Breast epithelium (tissue), 4 donors: ENCODE results near the gene NDC80. TPM values are rescaled to one million over a fixed set of nuclear protein-coding genes. Genes with fewer than 3 reads are reported as not detected.
"Not testable (repeated sequence)": the region's sequence is repeated elsewhere in the genome, so short reads cannot be mapped to it uniquely, and the experiment has no call there.

ENCODE experiments used
- DNase-seq, 2 donors: peaks; one replicate each; pipeline ENCODE4 v3.0.0-alpha.2; 2019; ENCODE audit warnings: low spot score in 2 of 2
- H3K27ac ChIP-seq, 2 donors: fragments of 200-600 bp; sonication (generic) in 1 of 2; one replicate each; pipeline ENCODE4 v1.5.1; 2016 to 2019; ENCODE audit warnings: mild to moderate bottlenecking in 1 of 2
- H3K27me3 ChIP-seq, 2 donors: fragments of 200-600 bp; sonication (generic) in 1 of 2; one replicate each; pipeline versions ENCODE4 v1.5.1 to v1.6.0; 2017 to 2019; ENCODE audit warnings: control low read depth in 1 of 2, mild to moderate bottlenecking in 1 of 2
- H3K36me3 ChIP-seq: fragments of 200-600 bp; one replicate; pipeline ENCODE4 v1.5.1; 2019
- H3K4me1 ChIP-seq, 2 donors: fragments of 200-600 bp; sonication (generic); one replicate each; pipeline ENCODE4 v1.5.1; 2016 to 2019; ENCODE audit warnings: control low read depth in 1 of 2
- H3K4me3 ChIP-seq, 3 donors: fragments of 200-600 bp; sonication (generic); 1 replicate in 2 of 3; 2 replicates in 1 of 3; pipeline ENCODE4 v1.5.1; 2016 to 2019; ENCODE audit warnings: mild to moderate bottlenecking in 3 of 3, moderate library complexity in 2 of 3
- H3K9me3 ChIP-seq, 2 donors: fragments of 200-600 bp; sonication (generic) in 1 of 2; one replicate each; pipeline ENCODE4 v1.5.1; 2016 to 2019; ENCODE audit warnings: control low read depth in 1 of 2
- POLR2A ChIP-seq: fragments of 450-650 bp; IDR thresholded peaks from one replicate; pipeline ENCODE4 v1.6.1; 2016; ENCODE audit warnings: antibody characterized with exemption, mild to moderate bottlenecking, moderate library complexity
- POLR2AphosphoS5 ChIP-seq, 3 donors: sonication (generic); formaldehyde crosslinking; IDR thresholded peaks; one replicate each; pipeline ENCODE4 v1.6.1; 2017; ENCODE audit warnings: antibody characterized with exemption in 3 of 3
- intact Hi-C: fragments of 100-400 bp; cut with DNase I; formaldehyde crosslinking; loops from one replicate; pipeline ENCODE4 v1.15.1; 2023; ENCODE audit warnings: low total_unique reads
- total RNA-seq, 3 donors: library from RNA; depleted of rRNA; stranded (reverse); fragments of >200 nt; gene quantifications; one replicate each; pipeline ENCODE4 v1.1.0, GENCODE V29; 2016
- TF ChIP-seq, protein P1 (sequence below), 3 donors: fragments of 450-650 bp; IDR thresholded peaks; one replicate each; pipeline ENCODE4 v1.5.1; 2016 to 2017; ENCODE audit warnings: antibody characterized with exemption in 3 of 3, mild to moderate bottlenecking in 3 of 3, moderate library complexity in 3 of 3

NDC80 gene
- total RNA-seq, 3 donors from 2014 or later: 0.44 to 0.98 (median 0.96) TPM

DNA sequence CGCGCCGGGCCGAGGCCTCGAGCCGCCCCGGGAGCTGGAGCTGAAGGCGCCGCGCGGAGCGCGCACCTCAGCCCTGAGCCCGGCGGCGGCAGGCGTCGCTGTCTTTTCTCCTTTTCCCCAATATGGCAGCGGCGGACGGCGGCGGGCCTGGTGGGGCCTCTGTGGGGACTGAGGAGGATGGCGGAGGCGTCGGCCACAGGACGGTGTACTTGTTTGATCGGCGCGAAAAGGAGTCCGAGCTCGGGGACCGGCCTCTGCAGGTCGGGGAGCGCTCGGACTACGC lies 84.5 kb downstream of the NDC80 start:
- H3K36me3 ChIP-seq: no peaks in the 10 kb centered on the region
- no peaks in the 10 kb centered on the region for H3K9me3 ChIP-seq
- TF ChIP-seq POLR2A: no peak
- TF ChIP-seq, protein P1, sequence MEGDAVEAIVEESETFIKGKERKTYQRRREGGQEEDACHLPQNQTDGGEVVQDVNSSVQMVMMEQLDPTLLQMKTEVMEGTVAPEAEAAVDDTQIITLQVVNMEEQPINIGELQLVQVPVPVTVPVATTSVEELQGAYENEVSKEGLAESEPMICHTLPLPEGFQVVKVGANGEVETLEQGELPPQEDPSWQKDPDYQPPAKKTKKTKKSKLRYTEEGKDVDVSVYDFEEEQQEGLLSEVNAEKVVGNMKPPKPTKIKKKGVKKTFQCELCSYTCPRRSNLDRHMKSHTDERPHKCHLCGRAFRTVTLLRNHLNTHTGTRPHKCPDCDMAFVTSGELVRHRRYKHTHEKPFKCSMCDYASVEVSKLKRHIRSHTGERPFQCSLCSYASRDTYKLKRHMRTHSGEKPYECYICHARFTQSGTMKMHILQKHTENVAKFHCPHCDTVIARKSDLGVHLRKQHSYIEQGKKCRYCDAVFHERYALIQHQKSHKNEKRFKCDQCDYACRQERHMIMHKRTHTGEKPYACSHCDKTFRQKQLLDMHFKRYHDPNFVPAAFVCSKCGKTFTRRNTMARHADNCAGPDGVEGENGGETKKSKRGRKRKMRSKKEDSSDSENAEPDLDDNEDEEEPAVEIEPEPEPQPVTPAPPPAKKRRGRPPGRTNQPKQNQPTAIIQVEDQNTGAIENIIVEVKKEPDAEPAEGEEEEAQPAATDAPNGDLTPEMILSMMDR (IDR thresholded peaks at IDR 0.05): no peak
- no peak for TF ChIP-seq POLR2AphosphoS5 (IDR thresholded peaks at IDR 0.05)
- peaks cover 0 to 8% of the 10 kb centered on the region in 2 donors for H3K4me1 ChIP-seq
- peak in 1 of 2 donors; percentile 26 for DNase-seq
- intact Hi-C loops: loop anchor here (5.0 kb wide), 1 partner anchor 1944 kb away; the partner anchor contains the start of gene ENOSF1
- no peaks in the 10 kb centered on the region for H3K27me3 ChIP-seq
- peak overlapping the region; percentile 97 to 99 for H3K27ac ChIP-seq
- peak overlapping the region; percentile 91 to 96 (median 91) for H3K4me3 ChIP-seq

DNA sequence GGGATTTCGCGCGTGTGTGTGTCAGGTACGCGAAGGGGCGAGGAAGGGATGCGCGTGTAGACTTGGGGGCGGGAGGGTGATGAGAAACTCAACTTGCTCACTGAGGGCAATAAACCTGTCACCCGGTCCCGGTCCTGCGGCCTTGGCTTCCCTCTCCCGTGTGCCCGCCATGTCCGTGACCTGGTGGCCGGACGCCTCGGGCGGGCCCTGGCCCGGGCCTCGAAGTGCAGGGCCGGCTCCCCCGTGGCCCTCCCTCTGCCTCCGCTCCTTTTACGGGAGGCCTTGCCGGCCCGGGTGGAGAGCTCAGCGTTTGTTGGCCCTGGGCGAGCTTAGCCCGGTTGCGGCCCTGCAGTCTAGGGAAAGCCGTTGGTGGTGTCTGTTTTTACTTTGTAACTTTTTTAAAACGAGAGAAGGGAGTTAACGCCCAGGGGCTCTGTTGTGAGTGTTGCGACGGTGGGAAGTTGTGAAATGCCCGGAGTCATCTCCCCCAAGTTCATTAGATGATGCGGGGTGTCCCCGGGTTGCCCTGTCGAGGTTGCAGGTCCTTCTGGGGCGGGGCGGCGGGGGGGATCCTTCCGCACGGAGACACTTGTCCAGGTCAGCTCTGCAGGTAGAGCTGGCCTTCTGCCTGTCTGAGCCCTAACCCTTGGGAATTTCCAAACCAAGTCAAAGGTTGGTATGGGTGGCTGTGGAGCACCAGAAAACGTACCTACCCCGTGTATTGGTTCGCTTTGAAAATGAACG lies 85.1 kb downstream of the NDC80 start:
- intact Hi-C loops: loop anchor here (5.0 kb wide), 1 partner anchor 1944 kb away; the partner anchor contains the start of gene ENOSF1

DNA sequence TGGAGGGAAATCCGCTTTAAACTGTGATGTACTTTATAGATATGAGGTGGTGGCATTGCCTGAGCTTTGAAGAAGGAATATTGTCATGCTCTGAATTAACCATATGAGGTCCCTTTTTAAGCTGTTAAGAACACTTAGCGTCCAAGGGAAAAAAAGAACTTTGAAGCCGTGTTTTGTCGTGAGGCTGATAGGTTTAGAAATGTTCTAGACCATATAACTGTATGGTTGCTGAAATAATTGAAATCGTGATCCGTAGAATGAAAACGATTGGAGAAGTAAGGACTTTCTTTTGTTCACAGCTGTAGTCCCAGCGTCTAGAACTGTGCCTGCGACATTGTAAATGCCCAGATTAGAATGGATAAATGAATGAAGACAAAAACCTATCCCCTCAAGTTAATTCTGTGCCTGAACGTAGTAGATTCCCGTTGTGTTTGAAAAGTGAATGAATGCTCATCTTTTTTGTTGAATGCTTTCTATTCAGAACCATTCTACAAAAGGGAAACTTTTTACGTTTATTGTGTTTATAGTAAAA lies 85.7 kb downstream of the NDC80 start:
- no peak for TF ChIP-seq POLR2A
- TF ChIP-seq POLR2AphosphoS5 (IDR thresholded peaks at IDR 0.05): no peak
- TF ChIP-seq, protein P1 (IDR thresholded peaks at IDR 0.05): no peak

More for the DNA sequence above, 85.1 kb downstream of the NDC80 start:
- Histone ChIP-seq H3K4me1 (peaks cover 0 to 8% of the 10 kb centered on the region in 2 donors), H3K9me3 (no peaks in the 10 kb centered on the region), H3K36me3 (no peaks in the 10 kb centered on the region), H3K4me3 (peak overlapping the region; percentile 91 to 96 (median 91)), H3K27me3 (no peaks in the 10 kb centered on the region), H3K27ac (peak overlapping the region; percentile 97 to 99)
- TF ChIP-seq, protein P1 (IDR thresholded peaks at IDR 0.05): no peak
- no peak for TF ChIP-seq POLR2AphosphoS5 (IDR thresholded peaks at IDR 0.05)
- TF ChIP-seq POLR2A: no peak
- DNase-seq: peak; percentile 37 to 58

DNA sequence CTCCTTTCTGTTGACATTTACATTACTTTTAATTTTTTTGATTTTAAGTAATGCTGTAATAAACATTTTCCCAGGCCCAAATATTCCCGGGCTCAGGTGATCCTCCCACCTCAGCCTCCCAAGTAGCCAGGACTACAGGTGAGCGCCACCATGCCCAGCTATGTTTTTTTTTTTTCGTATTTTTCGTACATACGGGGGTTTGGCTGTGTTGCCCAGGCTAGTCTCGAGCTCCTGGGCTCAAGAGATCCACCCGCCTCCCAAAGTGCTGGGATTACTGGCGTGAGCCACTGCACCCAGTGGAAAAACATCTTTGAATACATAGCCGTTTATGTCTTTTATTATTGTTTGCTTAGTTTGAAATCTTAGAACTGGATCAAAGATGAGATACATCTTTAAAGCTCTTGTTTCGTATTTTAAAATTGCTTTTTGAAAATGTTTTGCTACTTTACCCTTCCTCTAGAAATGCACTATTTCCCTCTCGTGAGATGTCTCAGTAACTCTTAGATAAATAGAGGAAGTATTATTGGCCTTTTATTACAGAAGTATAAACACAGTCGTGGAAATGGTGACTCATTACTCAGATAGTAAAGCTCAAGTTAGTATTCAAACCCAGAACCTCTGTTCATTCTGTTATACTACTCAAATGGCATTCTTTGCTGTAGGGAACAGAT lies 86.6 kb downstream of the NDC80 start:
- Histone ChIP-seq H3K27ac (peak overlapping the region in 1 of 2 donors; percentile 30), H3K4me3 (peak overlapping the region; percentile 0 to 96 (median 91)), H3K9me3 (no peaks in the 10 kb centered on the region), H3K36me3 (no peaks in the 10 kb centered on the region), H3K4me1 (peaks cover 0 to 8% of the 10 kb centered on the region in 2 donors), H3K27me3 (no peaks in the 10 kb centered on the region)
- intact Hi-C loops: loop anchor here (5.0 kb wide), 1 partner anchor 1946 kb away; the partner anchor contains the start of gene ENOSF1
- TF ChIP-seq POLR2AphosphoS5 (IDR thresholded peaks at IDR 0.05) (no peak), POLR2A (no peak)
- TF ChIP-seq, protein P1 (IDR thresholded peaks at IDR 0.05): no peak
- DNase-seq: no peak

More for the DNA sequence above, 85.7 kb downstream of the NDC80 start:
- Histone ChIP-seq H3K36me3 (no peaks in the 10 kb centered on the region), H3K4me1 (peaks cover 0 to 8% of the 10 kb centered on the region in 2 donors), H3K27ac (peak overlapping the region; percentile 97 to 99), H3K27me3 (no peaks in the 10 kb centered on the region), H3K4me3 (peak overlapping the region; percentile 91 to 96 (median 91)), H3K9me3 (no peaks in the 10 kb centered on the region)
- intact Hi-C loops: loop anchor here (5.0 kb wide), 1 partner anchor 1945 kb away; the partner anchor contains the start of gene ENOSF1
- DNase-seq: no peak

DNA sequence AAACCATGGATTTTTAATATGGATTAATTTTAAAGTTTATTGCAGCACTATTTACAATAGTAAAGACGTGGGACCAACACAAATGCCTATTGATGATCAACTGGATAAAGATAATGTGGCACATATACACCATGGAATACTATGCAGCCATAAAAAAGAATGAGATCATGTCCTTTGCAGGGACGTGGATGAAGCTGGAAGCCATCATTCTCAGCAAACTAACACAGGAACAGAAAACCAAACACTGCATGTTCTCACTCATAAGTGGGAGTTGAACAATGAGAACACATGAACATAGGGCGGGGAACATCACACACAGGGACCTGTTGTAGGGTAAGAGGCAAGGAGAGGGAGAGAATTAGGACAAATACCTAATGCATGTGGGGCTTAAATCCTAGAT lies 89.5 kb downstream of the NDC80 start:
- intact Hi-C loops, H3K9me3 ChIP-seq, DNase-seq, H3K36me3 ChIP-seq, H3K4me3 ChIP-seq, H3K27ac ChIP-seq, H3K27me3 ChIP-seq, H3K4me1 ChIP-seq: not testable (repeated sequence)

DNA sequence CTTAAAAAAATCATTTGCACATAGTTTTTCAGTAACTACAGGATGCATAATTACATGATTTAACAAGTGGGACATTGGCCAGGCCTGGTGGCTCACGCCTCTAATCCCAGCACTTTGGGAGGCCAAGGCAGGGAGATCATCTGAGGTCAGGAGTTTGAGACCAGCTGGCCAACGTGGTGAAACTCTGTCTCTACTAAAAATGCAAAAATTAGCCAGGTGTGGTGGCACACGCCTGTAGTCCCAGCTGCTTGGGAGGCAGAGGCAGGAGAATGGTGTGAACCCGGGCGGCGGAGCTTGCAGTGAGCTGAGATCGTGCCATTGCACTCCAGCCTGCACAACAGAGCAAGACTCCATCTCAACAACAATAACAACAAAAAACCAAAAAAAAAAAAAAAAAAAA lies 90.9 kb downstream of the NDC80 start:
- not testable (repeated sequence) for H3K27me3 ChIP-seq

More for the DNA sequence above, 90.9 kb downstream of the NDC80 start:
- intact Hi-C loops, H3K27ac ChIP-seq, H3K4me1 ChIP-seq, H3K4me3 ChIP-seq, DNase-seq, H3K36me3 ChIP-seq, H3K9me3 ChIP-seq: not testable (repeated sequence)
